GM12875 (cell line): ENCODE results near the gene ANKRD13D.

Experiments used
- H3K4me3 ChIP-seq: one replicate; pipeline ENCODE4 v1.5.1; 2011; ENCODE audit warnings: low read depth, low read length, control low read depth
- CTCF ChIP-seq: IDR thresholded peaks from 2 replicates; pipeline ENCODE4 v1.5.1; 2011; ENCODE audit warnings: low read depth, mild to moderate bottlenecking, control low read depth, inconsistent platforms, low read length, moderate library complexity, borderline replicate concordance; ENCODE audit not compliant: insufficient read depth

Gene ANKRD13D

GRCh38 chr11:67289651-67290479 lies 762 bp downstream of the ANKRD13D start:
- no peak for TF ChIP-seq CTCF
- peak overlapping the region; percentile 71 for H3K4me3 ChIP-seq

GRCh38 chr11:67290801-67291200 lies 1.7 kb downstream of the ANKRD13D start:
- TF ChIP-seq CTCF = no peak
- H3K4me3 ChIP-seq = no peak overlapping the region

DNA sequence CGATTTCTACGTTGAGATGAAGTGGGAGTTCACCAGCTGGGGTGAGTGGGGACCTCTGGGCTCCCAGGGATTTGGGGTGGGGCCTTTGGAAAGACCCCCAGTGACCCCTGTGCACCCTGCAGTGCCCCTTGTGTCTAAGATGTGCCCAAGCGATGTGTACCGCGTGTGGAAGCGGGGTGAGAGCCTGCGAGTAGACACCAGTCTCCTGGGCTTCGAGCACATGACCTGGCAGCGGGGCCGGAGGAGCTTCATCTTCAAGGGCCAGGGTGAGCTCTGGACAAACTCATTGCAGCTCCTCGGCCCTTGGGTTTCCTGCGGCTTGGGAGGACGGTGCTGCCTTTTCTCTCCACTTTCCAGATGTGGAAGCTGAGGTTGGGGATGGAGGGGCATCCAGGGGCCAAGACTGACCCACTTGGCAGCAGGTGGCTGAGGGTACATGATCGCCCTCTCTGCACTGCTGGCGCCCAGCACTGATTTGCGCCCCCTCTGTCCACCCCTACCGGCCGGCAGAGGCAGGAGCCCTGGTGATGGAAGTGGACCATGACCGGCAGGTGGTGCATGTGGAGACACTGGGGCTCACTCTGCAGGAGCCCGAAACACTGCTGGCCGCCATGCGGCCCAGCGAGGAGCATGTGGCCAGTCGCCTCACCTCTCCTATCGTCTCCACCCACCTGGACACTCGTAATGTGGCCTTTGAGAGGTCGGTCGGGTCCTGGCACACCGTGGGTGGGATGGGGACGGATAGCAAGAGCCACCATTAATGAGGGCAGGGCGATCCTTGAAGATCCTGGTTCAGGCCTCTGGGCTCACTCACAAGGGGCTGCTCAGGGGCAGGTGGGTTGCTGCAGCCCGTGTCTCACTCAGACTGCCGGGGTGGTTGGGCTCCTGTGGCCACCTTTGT lies 2.6 kb downstream of the ANKRD13D start:
- H3K4me3 ChIP-seq = no peak overlapping the region
- no peak for TF ChIP-seq CTCF

- no peak for TF ChIP-seq CTCF
- no peak overlapping the region for H3K4me3 ChIP-seq
Measured at GRCh38 chr11:67292671-67293070, 3.6 kb downstream of the ANKRD13D start.

GRCh38 chr11:67293090-67293489 lies 4.0 kb downstream of the ANKRD13D start:
- TF ChIP-seq CTCF = no peak
- no peak overlapping the region for H3K4me3 ChIP-seq

DNA sequence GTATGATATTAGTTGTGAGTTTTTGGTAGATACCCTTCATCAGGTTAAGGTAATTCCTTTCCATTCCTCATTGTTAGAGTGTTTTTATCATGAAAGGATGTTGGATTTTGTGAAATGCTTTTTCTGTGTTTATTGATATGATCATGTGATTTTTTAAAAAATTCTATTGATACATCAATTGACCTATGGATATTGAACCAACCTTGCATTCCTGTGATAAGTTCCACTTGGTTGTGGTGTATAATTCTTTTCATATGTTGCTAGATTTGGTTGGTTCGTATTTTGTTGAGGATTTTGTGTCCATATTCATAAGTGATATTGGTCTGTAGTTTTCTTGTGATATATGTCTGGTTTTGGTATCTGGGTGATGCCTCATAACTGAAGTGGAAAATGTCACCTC lies 6.7 kb downstream of the ANKRD13D start:
- H3K4me3 ChIP-seq = no peak overlapping the region
- no peak for TF ChIP-seq CTCF
